Mesothelial cell of epicardium (in vitro differentiated cells): ENCODE results near the gene COX14. TPM values are rescaled to one million over a fixed set of nuclear protein-coding genes. Genes with fewer than 3 reads are reported as not detected.
A peak's percentile ranks its signal among the peaks of the same experiment; 100 is the strongest.

Experiments used
- DNase-seq, 2 experiments: peaks; one replicate each; pipeline ENCODE4 v3.0.0; 2021; ENCODE audit warnings: low spot score in 2 of 2; ENCODE audit not compliant: unreplicated experiment in 2 of 2
- H3K27ac Mint-ChIP-seq: 2 replicates; pipeline ENCODE4 v1.8.0; 2021; ENCODE audit warnings: mixed read lengths
- H3K27me3 Mint-ChIP-seq: 2 replicates; pipeline ENCODE4 v1.8.0; 2021; ENCODE audit warnings: low read depth, mixed read lengths
- H3K36me3 Mint-ChIP-seq: 2 replicates; pipeline ENCODE4 v1.8.0; 2021; ENCODE audit warnings: mixed read lengths
- H3K4me1 Mint-ChIP-seq: 2 replicates; pipeline ENCODE4 v1.8.0; 2021; ENCODE audit warnings: mixed read lengths
- H3K4me3 Mint-ChIP-seq: 2 replicates; pipeline ENCODE4 v1.8.0; 2021; ENCODE audit warnings: mild to moderate bottlenecking, moderate library complexity, mixed read lengths
- H3K9me3 Mint-ChIP-seq: 2 replicates; pipeline ENCODE4 v1.8.0; 2021; ENCODE audit warnings: mixed read lengths
- total RNA-seq: library from RNA; stranded (reverse); gene quantifications from 3 replicates; pipeline ENCODE4 v1.2.1, GENCODE V29; 2021
- TF ChIP-seq, protein P1 (sequence below): fragments of 200-600 bp; sonication (generic); IDR thresholded peaks from one replicate; pipeline ENCODE4 v1.5.0; 2021; ENCODE audit warnings: antibody characterized with exemption; ENCODE audit not compliant: unreplicated experiment

Gene COX14
- total RNA-seq, 1 donor from 2014 or later, result 25.0 TPM

GRCh38 chr12:50102131-50102531 is 9.9 kb upstream of the COX14 start:
- H3K4me1 Mint-ChIP-seq, result peaks cover 9% of the 10 kb centered on the region
- peaks cover 25% of the 10 kb centered on the region for H3K36me3 Mint-ChIP-seq
- H3K9me3 Mint-ChIP-seq, result no peaks in the 10 kb centered on the region
- DNase-seq, result no peak
- no peak overlapping the region for H3K4me3 Mint-ChIP-seq
- TF ChIP-seq, protein P1, sequence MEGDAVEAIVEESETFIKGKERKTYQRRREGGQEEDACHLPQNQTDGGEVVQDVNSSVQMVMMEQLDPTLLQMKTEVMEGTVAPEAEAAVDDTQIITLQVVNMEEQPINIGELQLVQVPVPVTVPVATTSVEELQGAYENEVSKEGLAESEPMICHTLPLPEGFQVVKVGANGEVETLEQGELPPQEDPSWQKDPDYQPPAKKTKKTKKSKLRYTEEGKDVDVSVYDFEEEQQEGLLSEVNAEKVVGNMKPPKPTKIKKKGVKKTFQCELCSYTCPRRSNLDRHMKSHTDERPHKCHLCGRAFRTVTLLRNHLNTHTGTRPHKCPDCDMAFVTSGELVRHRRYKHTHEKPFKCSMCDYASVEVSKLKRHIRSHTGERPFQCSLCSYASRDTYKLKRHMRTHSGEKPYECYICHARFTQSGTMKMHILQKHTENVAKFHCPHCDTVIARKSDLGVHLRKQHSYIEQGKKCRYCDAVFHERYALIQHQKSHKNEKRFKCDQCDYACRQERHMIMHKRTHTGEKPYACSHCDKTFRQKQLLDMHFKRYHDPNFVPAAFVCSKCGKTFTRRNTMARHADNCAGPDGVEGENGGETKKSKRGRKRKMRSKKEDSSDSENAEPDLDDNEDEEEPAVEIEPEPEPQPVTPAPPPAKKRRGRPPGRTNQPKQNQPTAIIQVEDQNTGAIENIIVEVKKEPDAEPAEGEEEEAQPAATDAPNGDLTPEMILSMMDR, result no peak
- no peaks in the 10 kb centered on the region for H3K27me3 Mint-ChIP-seq
- peak overlapping the region; percentile 43 for H3K27ac Mint-ChIP-seq

GRCh38 chr12:50102646-50103309 is 9.3 kb upstream of the COX14 start:
- Mint-ChIP-seq H3K27me3 (no peaks in the 10 kb centered on the region), H3K4me3 (no peak overlapping the region), H3K36me3 (peaks cover 25% of the 10 kb centered on the region), H3K27ac (peak overlapping the region; percentile 30), H3K9me3 (no peaks in the 10 kb centered on the region), H3K4me1 (peaks cover 9% of the 10 kb centered on the region)
- TF ChIP-seq, protein P1, result no peak
- DNase-seq, result no peak

- TF ChIP-seq, protein P1, result no peak
- Mint-ChIP-seq H3K4me3 (no peak overlapping the region), H3K4me1 (peaks cover 9% of the 10 kb centered on the region), H3K27ac (no peak overlapping the region), H3K9me3 (no peaks in the 10 kb centered on the region), H3K27me3 (no peaks in the 10 kb centered on the region), H3K36me3 (peaks cover 19% of the 10 kb centered on the region)
- DNase-seq, result no peak
Observed at GRCh38 chr12:50103351-50103750, 8.7 kb upstream of the COX14 start.

- H3K4me1 Mint-ChIP-seq, result peaks cover 9% of the 10 kb centered on the region
- peak within 1 kb of the TSS; percentile 71 for H3K27ac Mint-ChIP-seq
- peak; percentile 42 to 70 for DNase-seq
- no peaks in the 10 kb centered on the region for H3K27me3 Mint-ChIP-seq
- H3K9me3 Mint-ChIP-seq, result no peaks in the 10 kb centered on the region
- TF ChIP-seq, protein P1, result no peak
- H3K4me3 Mint-ChIP-seq, result no peak within 1 kb of the TSS
- peaks cover 14% of the 10 kb centered on the region for H3K36me3 Mint-ChIP-seq
Observed at GRCh38 chr12:50103767-50104321, 8.2 kb upstream of the COX14 start, which contains the start of gene GPD1. GPD1 (plus strand) TSS chr12:50104008; CDS start chr12:50104051, 43 bp downstream.

GRCh38 chr12:50104417-50105366 is 7.3 kb upstream of the COX14 start:
- no peak for DNase-seq
- Mint-ChIP-seq H3K27me3 (no peaks in the 10 kb centered on the region), H3K27ac (peak overlapping the region; percentile 30), H3K9me3 (no peaks in the 10 kb centered on the region), H3K4me1 (peaks cover 9% of the 10 kb centered on the region), H3K4me3 (no peak overlapping the region), H3K36me3 (peaks cover 7% of the 10 kb centered on the region)
- TF ChIP-seq, protein P1, result no peak
